ENCODE data around the gene PSMG4. TPM values are rescaled to one million over a fixed set of nuclear protein-coding genes. Genes with fewer than 3 reads are reported as not detected.

PSMG4 gene
- total and polyA plus RNA-seq, 9 of the 15 experiments (the other 6 are each of a cell fraction or from before 2014, with no cell fraction given), result 12.9 to 185 (median 52.0) TPM

DNA sequence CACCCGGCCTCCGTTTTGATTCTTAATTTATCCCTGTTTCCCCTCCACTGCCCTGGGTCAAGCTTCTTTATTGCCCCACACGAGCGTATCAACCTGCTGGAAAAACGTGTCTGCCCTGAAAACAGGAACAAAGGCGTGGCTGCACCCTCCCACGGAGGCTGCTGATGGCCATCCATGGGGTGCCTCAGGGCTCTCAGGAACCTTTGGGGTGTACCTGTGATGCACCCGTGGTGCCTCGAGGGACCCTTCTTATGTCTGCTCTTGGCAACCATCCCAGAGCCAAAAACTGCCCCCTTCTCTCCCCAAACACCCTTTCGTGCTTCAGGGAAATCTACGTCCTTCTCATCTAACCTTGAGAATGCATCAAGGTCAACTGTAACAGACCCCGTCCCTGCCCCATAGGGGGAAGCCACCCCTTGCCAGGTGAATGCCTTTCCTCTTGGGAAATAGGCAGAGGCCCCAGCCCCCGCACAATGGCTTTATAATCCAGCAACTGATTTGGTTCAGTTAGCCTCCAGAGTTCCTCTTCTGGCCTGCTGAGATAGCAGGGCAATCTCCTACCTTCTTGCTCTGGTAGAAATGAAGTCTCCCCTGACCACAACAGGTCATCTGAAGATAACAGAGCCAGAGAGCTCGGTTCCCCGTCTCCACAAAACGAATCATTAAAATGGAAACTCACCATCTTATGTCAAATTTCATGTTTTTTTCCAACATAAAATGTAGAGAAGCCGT, 29.4 kb downstream of the PSMG4 start (continued):
- peak in 1 of 2 experiments; percentile 98; a peak in 2 of 4 replicates for TF ChIP-seq ZMIZ1 (IDR thresholded peaks at IDR 0.05; ENCODE audit: low read depth in 2 of 2, low read length in 2 of 2)
- peak; percentile 97 for TF ChIP-seq DPF2 (IDR thresholded peaks at IDR 0.05)
- peak; percentile 81; the same call in 1 of the 2 replicates for TF ChIP-seq ZNF197 (CRISPR knock-in tag; IDR thresholded peaks at IDR 0.05; ENCODE audit: low read depth)
- no peak for TF ChIP-seq STAG1 (CRISPR knock-in tag; IDR thresholded peaks at IDR 0.05; ENCODE audit: borderline replicate concordance)
- TF ChIP-seq, protein P1, sequence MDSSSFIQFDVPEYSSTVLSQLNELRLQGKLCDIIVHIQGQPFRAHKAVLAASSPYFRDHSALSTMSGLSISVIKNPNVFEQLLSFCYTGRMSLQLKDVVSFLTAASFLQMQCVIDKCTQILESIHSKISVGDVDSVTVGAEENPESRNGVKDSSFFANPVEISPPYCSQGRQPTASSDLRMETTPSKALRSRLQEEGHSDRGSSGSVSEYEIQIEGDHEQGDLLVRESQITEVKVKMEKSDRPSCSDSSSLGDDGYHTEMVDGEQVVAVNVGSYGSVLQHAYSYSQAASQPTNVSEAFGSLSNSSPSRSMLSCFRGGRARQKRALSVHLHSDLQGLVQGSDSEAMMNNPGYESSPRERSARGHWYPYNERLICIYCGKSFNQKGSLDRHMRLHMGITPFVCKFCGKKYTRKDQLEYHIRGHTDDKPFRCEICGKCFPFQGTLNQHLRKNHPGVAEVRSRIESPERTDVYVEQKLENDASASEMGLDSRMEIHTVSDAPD (CRISPR knock-in tag; IDR thresholded peaks at IDR 0.05), result no peak
- no peak for TF ChIP-seq PRPF4 (IDR thresholded peaks at IDR 0.05; ENCODE audit: insufficient read depth, low read depth, low read length, poor library complexity, severe bottlenecking)
- peak; percentile 99 for TF ChIP-seq TEAD4 (IDR thresholded peaks at IDR 0.05; ENCODE audit: low read length)
- TF ChIP-seq TEAD4 (CRISPR knock-in tag; IDR thresholded peaks at IDR 0.05; ENCODE audit: borderline replicate concordance), result no peak
- peak in 1 of 2 experiments; percentile 96; a peak in 2 of 4 replicates for TF ChIP-seq MLLT1 (IDR thresholded peaks at IDR 0.05)
- TF ChIP-seq NCOR1 (IDR thresholded peaks at IDR 0.05), result peak; percentile 98
- TF ChIP-seq NFIX (CRISPR knock-in tag; IDR thresholded peaks at IDR 0.05; ENCODE audit: low read depth), result no peak
- 0 out of 2 replicates have a peak, but pooled peaks have one; percentile 41 for TF ChIP-seq SMARCA5 (IDR thresholded peaks at IDR 0.05)
- TF ChIP-seq, protein P2, sequence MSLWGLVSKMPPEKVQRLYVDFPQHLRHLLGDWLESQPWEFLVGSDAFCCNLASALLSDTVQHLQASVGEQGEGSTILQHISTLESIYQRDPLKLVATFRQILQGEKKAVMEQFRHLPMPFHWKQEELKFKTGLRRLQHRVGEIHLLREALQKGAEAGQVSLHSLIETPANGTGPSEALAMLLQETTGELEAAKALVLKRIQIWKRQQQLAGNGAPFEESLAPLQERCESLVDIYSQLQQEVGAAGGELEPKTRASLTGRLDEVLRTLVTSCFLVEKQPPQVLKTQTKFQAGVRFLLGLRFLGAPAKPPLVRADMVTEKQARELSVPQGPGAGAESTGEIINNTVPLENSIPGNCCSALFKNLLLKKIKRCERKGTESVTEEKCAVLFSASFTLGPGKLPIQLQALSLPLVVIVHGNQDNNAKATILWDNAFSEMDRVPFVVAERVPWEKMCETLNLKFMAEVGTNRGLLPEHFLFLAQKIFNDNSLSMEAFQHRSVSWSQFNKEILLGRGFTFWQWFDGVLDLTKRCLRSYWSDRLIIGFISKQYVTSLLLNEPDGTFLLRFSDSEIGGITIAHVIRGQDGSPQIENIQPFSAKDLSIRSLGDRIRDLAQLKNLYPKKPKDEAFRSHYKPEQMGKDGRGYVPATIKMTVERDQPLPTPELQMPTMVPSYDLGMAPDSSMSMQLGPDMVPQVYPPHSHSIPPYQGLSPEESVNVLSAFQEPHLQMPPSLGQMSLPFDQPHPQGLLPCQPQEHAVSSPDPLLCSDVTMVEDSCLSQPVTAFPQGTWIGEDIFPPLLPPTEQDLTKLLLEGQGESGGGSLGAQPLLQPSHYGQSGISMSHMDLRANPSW (CRISPR knock-in tag; IDR thresholded peaks at IDR 0.05), result no peak
- TF ChIP-seq HIVEP1 (CRISPR knock-in tag; IDR thresholded peaks at IDR 0.05), result no peak
- TF ChIP-seq ZZZ3 (IDR thresholded peaks at IDR 0.05), result no peak
- TF ChIP-seq PHTF2 (CRISPR knock-in tag; IDR thresholded peaks at IDR 0.05), result no peak
- no peak for TF ChIP-seq FOXJ3 (CRISPR knock-in tag; IDR thresholded peaks at IDR 0.05)
- TF ChIP-seq ZNF324 (CRISPR knock-in tag; IDR thresholded peaks at IDR 0.05), result no peak
- 0 out of 2 replicates have a peak, but pooled peaks have one; percentile 78 for TF ChIP-seq TARDBP (IDR thresholded peaks at IDR 0.05)
- TF ChIP-seq ZNF408 (CRISPR knock-in tag; IDR thresholded peaks at IDR 0.05; ENCODE audit: low read depth), result no peak
